ENCODE results near the gene ENTPD8. TPM values are rescaled to one million over a fixed set of nuclear protein-coding genes. Genes with fewer than 3 reads are reported as not detected.

The ENTPD8 gene
- total and polyA plus RNA-seq, 7 donors: 0.01 TPM; not detected in 6

DNA sequence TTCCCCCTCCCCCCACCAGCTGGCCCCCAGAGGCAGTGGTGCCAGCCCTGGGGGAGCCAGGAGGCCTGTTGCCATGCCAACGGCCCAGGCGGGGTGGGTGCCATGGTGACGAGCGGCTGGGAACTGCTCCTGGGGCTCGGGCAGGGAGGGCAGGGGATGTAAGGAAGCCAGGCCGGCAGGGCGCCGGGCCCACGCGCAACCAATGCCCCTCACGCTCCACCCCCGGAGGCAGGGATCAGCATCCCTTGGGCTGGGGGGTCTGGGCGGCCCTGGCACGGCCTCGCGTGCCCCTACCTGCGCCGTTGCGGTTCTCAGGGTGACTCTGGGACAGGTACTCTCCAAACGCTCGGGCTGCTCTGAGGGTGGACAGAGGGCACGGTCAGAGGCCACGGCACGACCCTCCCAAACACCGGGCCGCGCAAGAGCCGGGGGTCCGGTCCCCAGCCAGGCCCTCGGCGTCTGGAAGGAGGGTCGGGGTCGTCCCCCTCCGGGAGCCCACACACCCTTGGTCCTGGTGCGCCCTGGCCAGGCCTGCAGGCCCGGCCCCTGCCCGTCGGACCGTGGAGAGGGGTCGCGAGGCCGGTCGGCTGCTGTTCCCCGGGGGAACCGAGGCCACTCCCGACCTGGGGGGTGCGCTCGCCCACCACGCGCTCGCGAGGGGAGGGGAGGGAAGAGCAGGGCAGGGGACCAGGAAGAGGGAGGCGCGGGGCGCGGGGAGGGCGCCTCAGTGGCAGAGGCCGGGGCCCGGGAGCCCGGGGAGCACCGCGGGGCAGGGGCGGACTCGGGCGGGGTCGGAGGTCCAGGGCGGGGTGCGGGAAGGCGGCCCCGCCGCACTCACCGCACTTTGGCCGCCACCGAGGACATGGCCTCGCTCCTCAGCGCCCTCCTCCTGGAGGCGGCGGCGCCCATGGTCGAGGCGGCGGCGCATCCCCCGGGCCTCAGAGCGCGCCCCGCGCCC lies 17.3 kb upstream of the ENTPD8 start:
- peaks cover 0 to 46% of the 10 kb centered on the region in 2 donors for H3K36me3 ChIP-seq (ENCODE audit: insufficient read depth in 1 of 2, low read depth in 1 of 2)
- peak overlapping the region; percentile 9 for H3K27ac ChIP-seq
- ATAC-seq (no peak), DNase-seq (peak; percentile 34 to 63)
- peak overlapping the region; percentile 72 for H3K4me3 ChIP-seq
- TF ChIP-seq, protein P1, sequence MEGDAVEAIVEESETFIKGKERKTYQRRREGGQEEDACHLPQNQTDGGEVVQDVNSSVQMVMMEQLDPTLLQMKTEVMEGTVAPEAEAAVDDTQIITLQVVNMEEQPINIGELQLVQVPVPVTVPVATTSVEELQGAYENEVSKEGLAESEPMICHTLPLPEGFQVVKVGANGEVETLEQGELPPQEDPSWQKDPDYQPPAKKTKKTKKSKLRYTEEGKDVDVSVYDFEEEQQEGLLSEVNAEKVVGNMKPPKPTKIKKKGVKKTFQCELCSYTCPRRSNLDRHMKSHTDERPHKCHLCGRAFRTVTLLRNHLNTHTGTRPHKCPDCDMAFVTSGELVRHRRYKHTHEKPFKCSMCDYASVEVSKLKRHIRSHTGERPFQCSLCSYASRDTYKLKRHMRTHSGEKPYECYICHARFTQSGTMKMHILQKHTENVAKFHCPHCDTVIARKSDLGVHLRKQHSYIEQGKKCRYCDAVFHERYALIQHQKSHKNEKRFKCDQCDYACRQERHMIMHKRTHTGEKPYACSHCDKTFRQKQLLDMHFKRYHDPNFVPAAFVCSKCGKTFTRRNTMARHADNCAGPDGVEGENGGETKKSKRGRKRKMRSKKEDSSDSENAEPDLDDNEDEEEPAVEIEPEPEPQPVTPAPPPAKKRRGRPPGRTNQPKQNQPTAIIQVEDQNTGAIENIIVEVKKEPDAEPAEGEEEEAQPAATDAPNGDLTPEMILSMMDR (IDR thresholded peaks at IDR 0.05): no peak
- intact Hi-C loops (cut with DNase I): no loop called here
- H3K27me3 ChIP-seq (ENCODE audit: insufficient read depth in 3 of 3, low read length in 2 of 3): no peaks in the 10 kb centered on the region
- H3K4me1 ChIP-seq: peaks cover 8% of the 10 kb centered on the region
- H3K9me3 ChIP-seq: no peaks in the 10 kb centered on the region
- 14 to 29% (median 17%) methylated on average over 60 to 88 of the region's 88 CpGs for WGBS, 3 donors

DNA sequence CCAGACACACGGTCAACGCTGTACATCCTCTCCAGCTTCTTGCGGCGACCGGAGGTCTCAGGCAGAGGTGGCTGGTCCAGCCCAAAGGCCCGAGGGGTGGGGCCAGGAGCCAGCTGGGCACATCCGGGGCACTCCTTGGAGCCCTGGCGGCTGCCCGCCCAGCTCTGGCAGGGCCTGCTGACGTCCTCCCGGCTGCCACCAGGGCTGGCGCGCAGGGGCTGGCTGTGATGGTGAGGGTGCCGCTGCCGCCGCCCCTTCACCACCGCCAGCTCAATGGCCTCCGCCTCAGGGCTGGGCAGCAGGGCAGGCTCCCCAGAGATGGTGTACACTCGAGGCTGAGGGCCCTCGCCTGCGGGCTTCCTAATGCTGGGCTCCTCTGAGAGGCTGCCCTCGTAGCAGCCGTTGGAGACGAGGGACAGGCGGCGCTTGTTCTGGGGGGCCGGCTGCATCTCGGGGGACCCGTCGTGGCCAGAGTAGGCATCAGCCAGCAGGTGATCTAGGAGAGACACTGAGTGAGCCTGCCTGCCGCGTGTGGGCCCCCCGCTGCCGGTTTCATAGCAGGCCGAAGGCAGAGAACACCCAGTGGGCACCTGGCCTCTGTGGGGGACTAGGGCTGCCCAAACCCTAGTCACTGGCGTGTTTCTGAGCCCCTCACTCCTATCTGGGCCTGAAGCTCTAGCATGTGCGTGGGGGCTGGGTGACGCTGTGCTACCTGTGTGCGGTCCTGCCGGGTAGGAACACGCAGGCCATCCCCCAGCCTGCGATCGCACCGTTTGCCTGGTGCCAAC lies 16.4 kb upstream of the ENTPD8 start:
- Histone ChIP-seq H3K4me1 (peaks cover 8% of the 10 kb centered on the region), H3K4me3 (peak overlapping the region; percentile 72), H3K36me3 (ENCODE audit: insufficient read depth in 1 of 2, low read depth in 1 of 2) (peaks cover 0 to 43% of the 10 kb centered on the region in 2 donors), H3K27me3 (ENCODE audit: insufficient read depth in 3 of 3, low read length in 2 of 3) (no peaks in the 10 kb centered on the region), H3K27ac (no peak overlapping the region), H3K9me3 (no peaks in the 10 kb centered on the region)
- DNase-seq: peak; percentile 23 to 50
- intact Hi-C loops (cut with DNase I): no loop called here
- ATAC-seq: no peak
- TF ChIP-seq, protein P1 (IDR thresholded peaks at IDR 0.05): no peak
- 77 to 90% (median 84%) methylated on average over 40 to 44 of the region's 44 CpGs for WGBS, 3 donors

DNA sequence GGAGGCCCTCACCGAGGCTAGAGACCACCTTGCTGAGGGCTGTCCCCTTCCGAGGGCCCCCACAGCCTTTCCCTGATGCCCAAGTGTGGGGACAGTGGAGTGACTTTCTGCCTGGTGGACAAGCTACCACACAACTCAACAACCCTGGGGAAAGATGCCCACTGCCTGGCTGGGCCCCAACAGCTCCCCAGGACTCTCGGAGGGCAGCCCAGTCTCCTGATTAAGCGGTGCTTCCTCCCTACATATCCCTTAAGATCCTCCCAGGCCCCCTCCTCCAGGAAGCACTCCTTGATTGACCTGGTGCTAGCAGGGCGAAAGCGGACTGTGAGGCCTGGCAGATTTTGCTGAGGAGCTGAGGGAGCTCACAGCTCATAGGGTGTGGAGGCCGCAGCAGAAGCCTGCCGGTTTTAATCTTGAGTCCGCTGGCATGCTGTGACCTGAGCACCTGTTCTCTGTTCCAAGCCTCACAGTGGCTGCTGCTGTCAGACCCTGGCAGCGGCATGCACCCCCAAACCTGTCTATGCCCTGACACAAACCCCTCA lies 15.8 kb upstream of the ENTPD8 start:
- intact Hi-C loops (cut with DNase I): no loop called here
- Histone ChIP-seq H3K4me1 (peaks cover 8% of the 10 kb centered on the region), H3K27ac (no peak overlapping the region), H3K36me3 (ENCODE audit: insufficient read depth in 1 of 2, low read depth in 1 of 2) (peaks cover 0 to 46% of the 10 kb centered on the region in 2 donors), H3K9me3 (no peaks in the 10 kb centered on the region), H3K27me3 (ENCODE audit: insufficient read depth in 3 of 3, low read length in 2 of 3) (no peaks in the 10 kb centered on the region), H3K4me3 (no peak overlapping the region)
- TF ChIP-seq, protein P1 (IDR thresholded peaks at IDR 0.05): no peak
- DNase-seq (peak; percentile 13 to 45), ATAC-seq (no peak)
- 84 to 92% (median 85%) methylated on average over 10 of the region's 10 CpGs for WGBS, 3 donors

DNA sequence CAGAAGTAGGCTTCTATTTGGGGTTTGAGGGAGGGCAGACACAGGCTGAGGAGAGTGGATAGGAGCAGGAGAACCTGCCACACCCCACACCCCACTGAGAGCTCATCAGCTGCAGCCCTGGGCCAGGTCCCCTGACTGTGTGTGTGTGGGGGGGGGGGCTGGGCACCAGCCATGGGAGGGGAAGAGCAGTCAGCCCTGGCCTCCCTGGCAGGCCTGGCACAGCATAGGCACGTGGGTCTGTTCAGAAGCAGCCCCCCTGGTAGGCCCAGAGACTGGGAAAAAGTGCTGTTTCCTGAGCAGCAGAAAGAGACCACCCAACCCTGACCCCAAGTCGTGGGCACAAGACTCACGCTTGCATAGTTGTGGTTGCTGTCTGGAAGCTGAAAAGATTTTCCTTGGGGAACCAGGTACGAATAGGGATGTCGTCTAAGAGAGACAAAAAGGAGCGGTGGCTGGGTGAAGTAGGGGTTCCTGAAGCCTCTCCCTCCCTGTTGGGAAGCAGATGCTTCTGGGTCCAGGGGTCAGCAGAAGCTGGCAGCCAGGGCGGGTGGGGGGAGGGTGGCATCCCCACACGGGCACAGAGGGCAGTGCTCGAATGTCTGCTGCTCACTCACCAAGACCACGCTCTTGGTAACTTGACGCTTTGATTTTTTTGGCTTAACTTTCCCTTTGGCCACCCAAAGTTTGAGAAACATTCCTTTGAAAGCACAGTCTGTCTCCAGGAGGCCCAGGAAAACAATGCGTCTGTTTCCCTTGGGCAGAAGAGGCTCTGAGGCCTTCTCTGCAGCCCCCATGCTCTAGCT lies 15.1 kb upstream of the ENTPD8 start:
- 83 to 86% (median 84%) methylated on average over 12 of the region's 12 CpGs for WGBS, 3 donors
- H3K9me3 ChIP-seq: no peaks in the 10 kb centered on the region
- peaks cover 0 to 44% of the 10 kb centered on the region in 2 donors for H3K36me3 ChIP-seq (ENCODE audit: insufficient read depth in 1 of 2, low read depth in 1 of 2)
- intact Hi-C loops (cut with DNase I): no loop called here
- H3K27me3 ChIP-seq (ENCODE audit: insufficient read depth in 3 of 3, low read length in 2 of 3): no peaks in the 10 kb centered on the region
- H3K4me3 ChIP-seq: no peak overlapping the region
- H3K27ac ChIP-seq: no peak overlapping the region
- TF ChIP-seq, protein P1 (IDR thresholded peaks at IDR 0.05): no peak
- H3K4me1 ChIP-seq: peaks cover 8% of the 10 kb centered on the region
- ATAC-seq (no peak), DNase-seq (peak; percentile 11 to 24)
